ENCODE measurements around the gene RMDN2. TPM values are rescaled to one million over a fixed set of nuclear protein-coding genes. Genes with fewer than 3 reads are reported as not detected.

Gene RMDN2
- total and polyA plus RNA-seq, 4 donors = 7.3 to 30.6 (median 13.3) TPM

- TF ChIP-seq MAX (IDR thresholded peaks at IDR 0.05) = no peak
- TF ChIP-seq TAF1 (conservative IDR thresholded peaks at IDR 0.05) = no peak
- no peak overlapping the region for H3K9ac ChIP-seq (ENCODE audit: low read depth in 1 of 2, low read length in 2 of 2)
- DNase-seq (ENCODE audit: low spot score) = no peak
- peaks cover 4 to 54% (median 44%) of the 10 kb centered on the region in 4 donors for H3K4me1 ChIP-seq (ENCODE audit: control insufficient read depth in 4 of 4, insufficient read depth in 4 of 4, low read length in 3 of 4)
- WGBS = 44% methylated on average over 3 of the region's 3 CpGs
- H3K27me3 ChIP-seq (ENCODE audit: control insufficient read depth in 4 of 4, insufficient read depth in 4 of 4, low read length in 3 of 4) = no peaks in the 10 kb centered on the region
- H3K4me3 ChIP-seq (ENCODE audit: low read depth in 1 of 3, low read length in 3 of 3) = no peak overlapping the region
- no peaks in the 10 kb centered on the region for H3K36me3 ChIP-seq (ENCODE audit: control insufficient read depth in 4 of 4, insufficient read depth in 3 of 4, low read depth in 1 of 4, low read length in 3 of 4)
- H3K9me3 ChIP-seq (ENCODE audit: control insufficient read depth in 4 of 4, low read length in 3 of 4) = no peaks in the 10 kb centered on the region
- H3K27ac ChIP-seq (ENCODE audit: low read depth in 1 of 2, low read length in 2 of 2) = no peak overlapping the region
Observed at GRCh38 chr2:37916512-37917082, 8.5 kb upstream of the RMDN2 start.

- 97% methylated on average over 9 of the region's 9 CpGs for WGBS
- H3K9me3 ChIP-seq (ENCODE audit: control insufficient read depth in 4 of 4, low read length in 3 of 4) = no peaks in the 10 kb centered on the region
- no peak overlapping the region for H3K27ac ChIP-seq (ENCODE audit: low read depth in 1 of 2, low read length in 2 of 2)
- TF ChIP-seq CTCF (IDR thresholded peaks at IDR 0.05; ENCODE audit: low read depth, low read length, missing input control) = no peak
- no peak for TF ChIP-seq REST (IDR thresholded peaks at IDR 0.05)
- TF ChIP-seq MAX (IDR thresholded peaks at IDR 0.05) = no peak
- TF ChIP-seq ATF3 (IDR thresholded peaks at IDR 0.05) = no peak
- TF ChIP-seq RAD21 (IDR thresholded peaks at IDR 0.05) = no peak
- no peaks in the 10 kb centered on the region for H3K27me3 ChIP-seq (ENCODE audit: control insufficient read depth in 4 of 4, insufficient read depth in 4 of 4, low read length in 3 of 4)
- H3K36me3 ChIP-seq (ENCODE audit: control insufficient read depth in 4 of 4, insufficient read depth in 3 of 4, low read depth in 1 of 4, low read length in 3 of 4) = no peaks in the 10 kb centered on the region
- peaks cover 8 to 61% (median 50%) of the 10 kb centered on the region in 4 donors for H3K4me1 ChIP-seq (ENCODE audit: control insufficient read depth in 4 of 4, insufficient read depth in 4 of 4, low read length in 3 of 4)
- no peak overlapping the region for H3K9ac ChIP-seq (ENCODE audit: low read depth in 1 of 2, low read length in 2 of 2)
- no peak for DNase-seq (ENCODE audit: low spot score)
- no peak overlapping the region for H3K4me3 ChIP-seq (ENCODE audit: low read depth in 1 of 3, low read length in 3 of 3)
Observed at GRCh38 chr2:37917281-37918228, 7.5 kb upstream of the RMDN2 start.

- Histone ChIP-seq H3K4me3 (ENCODE audit: low read depth in 1 of 3, low read length in 3 of 3) (no peak overlapping the region), H3K4me1 (ENCODE audit: control insufficient read depth in 4 of 4, insufficient read depth in 4 of 4, low read length in 3 of 4) (peaks cover 8 to 73% (median 61%) of the 10 kb centered on the region in 4 donors), H3K27ac (ENCODE audit: low read depth in 1 of 2, low read length in 2 of 2) (peak overlapping the region; percentile 48 to 78), H3K9me3 (ENCODE audit: control insufficient read depth in 4 of 4, low read length in 3 of 4) (no peaks in the 10 kb centered on the region), H3K9ac (ENCODE audit: low read depth in 1 of 2, low read length in 2 of 2) (no peak overlapping the region), H3K36me3 (ENCODE audit: control insufficient read depth in 4 of 4, insufficient read depth in 3 of 4, low read depth in 1 of 4, low read length in 3 of 4) (no peaks in the 10 kb centered on the region), H3K27me3 (ENCODE audit: control insufficient read depth in 4 of 4, insufficient read depth in 4 of 4, low read length in 3 of 4) (no peaks in the 10 kb centered on the region)
- DNase-seq (ENCODE audit: low spot score) = no peak
- TF ChIP-seq YY1 (IDR thresholded peaks at IDR 0.05) (peak; percentile 70), FOXA1 (IDR thresholded peaks at IDR 0.05) (no peak), RAD21 (IDR thresholded peaks at IDR 0.05) (peak; percentile 33 to 58), NR2F2 (IDR thresholded peaks at IDR 0.05) (peak; percentile 64), ZBTB33 (IDR thresholded peaks at IDR 0.05) (peak; percentile 55), ATF3 (IDR thresholded peaks at IDR 0.05) (peak; percentile 71), GABPA (IDR thresholded peaks at IDR 0.05 in 1 of 2, conservative IDR thresholded peaks at IDR 0.05 in 1 of 2) (peak; percentile 26), CTCF (IDR thresholded peaks at IDR 0.05; ENCODE audit: low read depth, low read length, missing input control) (no peak), MAX (IDR thresholded peaks at IDR 0.05) (peak; percentile 90)
Observed at GRCh38 chr2:37918742-37919186, 6.3 kb upstream of the RMDN2 start.

All from liver (tissue), 9 donors.